CD4-positive, alpha-beta T cell treated with Interleukin-15 for 1 hour (primary cell): ENCODE measurements around the gene ACTR3C.

Source experiments
- DNase-seq: peaks from one replicate; pipeline ENCODE4 v3.0.0-alpha.2; 2020

Gene ACTR3C

GRCh38 chr7:150358988-150359621, 35.8 kb upstream of the ACTR3C start:
- no peak for DNase-seq

DNA sequence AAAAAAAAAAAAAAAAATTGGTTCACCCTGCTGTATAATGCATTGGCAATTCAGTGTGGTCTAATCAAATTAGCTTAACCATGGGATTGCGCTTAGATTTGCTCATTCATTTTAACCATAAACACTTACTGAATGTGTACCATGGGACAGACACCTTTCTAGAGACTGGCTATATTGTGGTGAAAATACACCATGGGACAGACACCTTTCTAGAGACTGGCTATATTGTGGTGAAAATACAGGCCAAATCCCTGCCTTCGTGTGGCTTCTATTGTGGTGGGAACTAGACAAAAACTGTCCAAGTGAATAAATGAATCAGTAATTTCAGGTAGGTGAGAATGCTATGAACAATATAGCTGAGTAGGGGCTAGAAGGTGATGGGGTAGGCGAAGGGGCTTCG, 35.1 kb upstream of the ACTR3C start:
- DNase-seq: no peak

- DNase-seq: no peak
Measured at GRCh38 chr7:150357771-150358427, 34.6 kb upstream of the ACTR3C start.

- DNase-seq: peak; percentile 66
Measured at GRCh38 chr7:150357270-150357669, 33.9 kb upstream of the ACTR3C start.

DNA sequence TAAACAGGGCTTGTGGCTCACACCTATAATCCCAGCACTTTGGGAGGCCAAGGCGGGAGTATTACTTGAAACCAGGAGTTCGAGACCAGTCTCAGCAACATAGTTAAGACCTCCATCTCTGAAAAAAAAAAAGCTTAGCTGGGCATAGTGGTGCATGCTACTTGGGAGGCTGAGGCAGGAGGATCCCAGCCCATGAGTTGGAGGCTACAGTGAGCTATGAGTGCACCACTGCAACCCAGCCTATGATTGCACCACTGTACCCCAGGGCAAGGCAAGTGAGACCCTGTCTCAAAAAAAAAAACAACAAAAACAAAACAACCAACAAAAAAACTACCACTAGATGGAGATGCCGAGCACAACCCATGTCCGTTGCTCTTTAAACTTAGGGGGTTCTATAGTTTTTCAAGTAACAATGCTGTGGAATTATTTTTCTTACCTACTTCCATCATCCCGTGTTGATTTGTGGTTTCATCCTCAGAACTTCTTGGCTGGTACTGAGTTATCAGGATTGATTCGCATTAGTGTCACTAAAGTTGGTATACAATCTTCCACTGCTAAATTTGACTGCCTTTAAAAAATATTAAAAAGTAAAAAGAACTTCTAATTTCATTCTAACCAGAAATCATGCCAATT, 33.0 kb upstream of the ACTR3C start:
- DNase-seq: no peak

- DNase-seq: no peak
Measured at GRCh38 chr7:150355666-150356059, 32.3 kb upstream of the ACTR3C start.

GRCh38 chr7:150351587-150352194, 28.3 kb upstream of the ACTR3C start:
- no peak for DNase-seq

DNA sequence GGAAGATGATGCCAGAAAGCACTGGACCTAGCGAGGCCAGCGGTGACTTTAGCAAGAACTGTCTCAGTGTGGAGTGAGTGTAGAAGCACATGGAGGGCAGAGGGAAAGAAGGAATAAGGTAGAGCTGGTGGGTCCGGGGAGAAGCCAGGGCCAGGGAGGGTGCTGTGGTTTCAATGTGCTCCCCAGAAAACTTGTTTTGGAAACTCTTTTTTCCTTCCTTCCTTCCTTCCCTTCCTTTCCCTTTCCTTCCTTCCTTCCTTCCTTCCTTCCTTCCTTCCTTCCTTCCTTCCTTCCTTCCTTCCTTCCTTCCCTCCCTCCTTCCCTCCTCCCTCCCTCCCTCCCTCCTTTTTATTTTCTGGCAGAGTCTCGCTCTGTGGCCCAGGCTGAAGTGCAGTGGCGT, 23.6 kb upstream of the ACTR3C start:
- no peak for DNase-seq

GRCh38 chr7:150345012-150345411, 21.7 kb upstream of the ACTR3C start:
- DNase-seq: no peak

GRCh38 chr7:150344299-150344698, 21.0 kb upstream of the ACTR3C start:
- DNase-seq: no peak

DNA sequence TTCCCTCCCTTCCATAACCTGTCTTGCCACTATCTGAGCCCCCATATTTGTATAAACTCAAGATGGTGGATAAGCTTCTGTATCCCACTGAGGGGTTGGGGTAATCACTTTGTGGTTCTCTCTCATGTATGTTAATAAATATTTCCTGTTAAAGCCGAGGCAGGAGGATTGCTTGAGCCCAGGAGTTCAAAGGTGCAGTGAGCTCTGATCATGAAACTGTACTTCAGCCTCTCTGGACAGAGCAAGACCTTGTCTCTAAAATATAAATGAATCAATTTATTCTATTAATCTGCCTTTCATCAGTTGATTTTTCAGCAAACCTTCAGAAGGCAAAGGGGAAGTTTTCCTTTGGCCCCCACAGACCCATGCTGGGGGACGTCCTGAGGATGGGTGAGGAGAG, 19.9 kb upstream of the ACTR3C start:
- DNase-seq: no peak

GRCh38 chr7:150342121-150342408, 18.7 kb upstream of the ACTR3C start:
- no peak for DNase-seq

GRCh38 chr7:150341263-150342120, 18.1 kb upstream of the ACTR3C start, which contains the start of gene RARRES2:
RARRES2 (minus strand) TSS chr7:150341629; CDS start chr7:150340609, 1,020 bp downstream.
- no peak for DNase-seq

- DNase-seq: no peak
Measured at GRCh38 chr7:150340875-150341262, 17.5 kb upstream of the ACTR3C start.

DNA sequence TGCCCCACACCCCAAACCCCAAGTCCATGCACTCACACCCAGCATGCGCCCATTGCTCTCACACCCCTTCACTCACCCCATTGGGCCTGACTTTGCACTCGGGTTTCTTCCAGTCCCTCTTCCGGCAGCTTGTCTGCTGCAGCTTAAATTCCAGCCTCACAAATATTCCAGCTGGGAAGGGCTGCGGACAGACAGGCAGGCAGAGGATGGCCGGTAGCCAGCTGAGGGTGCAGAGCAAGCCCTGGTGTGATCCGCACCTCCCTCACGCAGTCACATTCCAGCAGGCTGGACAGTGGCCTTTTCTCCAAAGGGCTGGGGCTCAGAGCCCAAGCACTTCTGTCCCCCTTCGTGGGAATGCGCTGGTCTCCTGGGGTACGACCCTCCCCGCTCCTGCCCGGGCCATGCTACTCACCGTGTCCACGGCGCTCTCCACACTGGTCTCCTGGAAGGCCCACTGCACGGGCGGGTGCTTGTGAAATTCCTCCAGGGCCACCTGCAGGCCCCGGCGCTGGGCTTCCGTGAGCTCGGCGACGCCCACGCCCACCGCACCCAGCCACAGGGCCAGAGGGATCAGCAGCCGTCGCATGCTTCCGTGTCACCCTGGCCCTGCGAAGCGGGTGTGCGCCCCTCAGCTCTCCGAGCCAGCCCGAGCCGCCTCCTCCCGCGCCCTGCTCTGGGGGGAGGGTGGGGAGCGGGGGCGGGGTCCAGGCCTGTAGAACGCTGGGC, 16.8 kb upstream of the ACTR3C start:
- no peak for DNase-seq

- DNase-seq: no peak
Measured at GRCh38 chr7:150339409-150339809, 16.1 kb upstream of the ACTR3C start.

DNA sequence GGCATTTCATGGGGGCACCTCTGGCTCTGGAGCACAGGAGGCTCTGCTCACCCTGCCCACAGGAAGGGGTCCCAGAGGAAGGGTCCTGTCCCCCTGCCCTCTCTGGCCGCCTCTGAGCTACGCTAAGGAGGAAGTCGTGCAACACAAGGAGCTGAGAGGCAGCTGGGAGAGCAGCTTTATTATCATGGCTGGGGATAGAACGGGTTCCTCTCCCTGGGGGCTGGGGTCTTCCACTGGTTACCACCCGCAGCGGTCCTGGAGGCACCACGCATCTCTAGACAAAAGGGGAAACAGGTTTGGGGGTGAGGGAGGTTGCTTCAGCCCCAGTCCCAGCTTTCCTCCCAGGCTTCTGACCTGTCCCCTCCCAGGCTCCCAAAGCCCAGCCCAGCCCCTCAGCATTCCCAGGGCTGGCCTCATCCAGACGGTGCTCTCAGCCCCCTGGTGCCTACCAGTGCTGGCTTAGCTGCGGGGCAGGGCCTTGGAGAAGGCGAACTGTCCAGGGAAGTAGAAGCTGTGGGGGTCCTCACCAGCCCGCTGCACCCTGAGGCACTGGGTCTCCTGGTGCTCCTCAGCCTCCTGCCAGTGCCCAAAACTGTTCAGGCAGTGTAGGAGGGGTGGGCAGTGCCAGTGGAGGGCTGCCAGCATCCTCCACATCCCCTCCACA, 15.0 kb upstream of the ACTR3C start:
- no peak for DNase-seq

GRCh38 chr7:150337659-150338081, 14.3 kb upstream of the ACTR3C start:
- DNase-seq: no peak

DNA sequence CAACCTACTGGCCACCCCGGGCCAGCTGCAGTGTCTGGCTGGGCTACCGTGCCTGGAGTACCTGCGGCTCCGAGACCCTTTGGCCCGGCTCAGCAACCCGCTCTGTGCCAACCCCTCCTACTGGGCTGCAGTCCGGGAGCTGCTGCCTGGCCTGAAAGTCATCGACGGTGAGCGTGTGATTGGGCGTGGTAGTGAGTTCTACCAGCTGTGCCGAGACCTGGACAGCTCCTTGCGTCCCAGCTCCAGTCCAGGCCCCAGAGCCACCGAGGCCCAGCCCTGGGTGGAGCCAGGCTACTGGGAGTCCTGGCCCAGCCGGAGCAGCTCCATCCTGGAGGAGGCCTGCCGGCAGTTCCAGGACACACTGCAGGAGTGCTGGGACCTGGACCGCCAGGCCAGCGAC, 13.8 kb upstream of the ACTR3C start:
- no peak for DNase-seq

- no peak for DNase-seq
Measured at GRCh38 chr7:150336746-150337145, 13.4 kb upstream of the ACTR3C start.

DNA sequence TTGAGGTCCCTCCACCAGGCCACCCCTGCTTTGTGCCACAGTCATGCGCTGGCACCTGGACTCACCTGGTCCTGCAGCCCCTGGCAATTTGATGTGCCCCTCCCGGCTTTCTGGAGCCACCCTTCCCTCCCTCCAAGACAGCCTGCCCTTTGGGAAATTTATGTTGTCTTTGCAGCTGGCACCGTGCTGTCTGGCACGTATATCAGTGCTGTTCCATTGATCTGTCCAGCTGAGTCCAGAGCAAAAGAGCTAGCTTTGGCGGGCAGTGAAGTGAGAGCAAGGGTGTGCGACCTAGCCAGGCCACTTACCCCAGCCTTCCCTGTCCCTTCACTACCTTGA, 12.4 kb upstream of the ACTR3C start:
- DNase-seq: no peak
